NCI-H2029 (cell line): Measurements from ENCODE around the gene ZCCHC14.
"Not testable (repeated sequence)": the region's sequence is repeated elsewhere in the genome, so short reads cannot be mapped to it uniquely, and the experiment has no call there.

Experiments
- DNase-seq: peaks from one replicate; lab custom pipeline; 2025; lab: John Stamatoyannopoulos, UW

ZCCHC14 gene

DNA sequence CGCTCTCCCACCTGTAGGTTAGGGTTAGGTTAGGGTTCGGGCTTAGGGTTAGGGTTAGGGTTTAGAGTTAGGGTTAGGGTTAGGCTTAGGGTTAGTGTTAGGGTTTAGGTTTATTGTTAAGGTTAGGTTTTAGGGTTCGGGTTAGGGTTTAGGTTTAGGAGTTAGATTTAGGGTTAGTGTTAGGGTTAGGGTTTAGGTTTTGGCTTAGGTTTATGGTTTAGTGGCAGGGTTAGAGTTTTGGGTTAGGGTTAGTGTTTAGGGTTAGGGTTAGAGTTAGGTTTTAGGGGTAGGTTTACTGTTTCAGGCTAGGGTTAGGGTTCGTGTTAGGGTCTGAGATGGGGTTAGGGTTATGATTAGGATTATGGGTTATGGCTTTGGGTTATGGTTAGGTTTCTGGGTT, 31.6 kb upstream of the ZCCHC14 start:
- DNase-seq, result no peak

DNA sequence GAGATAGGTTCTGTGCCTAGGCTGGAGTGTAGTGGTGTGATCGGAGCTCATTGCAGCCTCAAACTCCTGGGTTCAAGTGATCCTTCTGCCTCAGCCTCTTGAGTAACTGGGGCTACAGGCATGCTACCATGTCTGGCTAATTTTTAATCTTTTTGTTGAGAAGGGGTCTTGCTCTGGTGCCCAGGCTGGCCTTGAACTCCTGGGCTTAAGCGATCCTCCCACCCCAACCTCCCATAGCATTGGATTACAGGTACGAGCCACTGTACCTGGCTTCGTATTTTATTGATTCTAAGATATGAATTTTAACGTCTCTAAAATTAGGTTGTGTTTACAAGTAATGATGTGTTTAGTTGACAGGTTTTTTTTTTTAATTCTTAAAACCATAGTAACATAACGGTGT, 30.8 kb upstream of the ZCCHC14 start:
- not testable (repeated sequence) for DNase-seq

DNA sequence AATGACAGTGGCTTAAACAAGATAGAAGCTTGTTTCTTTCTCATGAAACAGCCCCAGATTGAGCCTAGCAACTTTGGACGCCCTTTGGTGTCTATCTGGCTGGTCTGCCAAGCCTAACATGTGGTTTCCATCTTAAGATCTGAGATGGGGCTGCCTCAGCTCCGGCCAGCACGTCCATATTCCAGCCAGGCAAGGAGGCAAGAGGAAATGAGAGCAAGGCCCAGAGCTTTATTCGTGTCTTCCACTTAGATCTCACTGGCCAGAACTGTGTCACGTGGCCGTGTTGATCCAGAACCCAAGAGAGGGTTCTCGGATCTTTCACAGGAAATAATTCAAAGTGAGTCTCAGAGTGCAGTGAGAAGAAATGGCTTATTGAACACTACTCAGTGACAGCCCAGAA, 28.9 kb upstream of the ZCCHC14 start:
- not testable (repeated sequence) for DNase-seq

DNA sequence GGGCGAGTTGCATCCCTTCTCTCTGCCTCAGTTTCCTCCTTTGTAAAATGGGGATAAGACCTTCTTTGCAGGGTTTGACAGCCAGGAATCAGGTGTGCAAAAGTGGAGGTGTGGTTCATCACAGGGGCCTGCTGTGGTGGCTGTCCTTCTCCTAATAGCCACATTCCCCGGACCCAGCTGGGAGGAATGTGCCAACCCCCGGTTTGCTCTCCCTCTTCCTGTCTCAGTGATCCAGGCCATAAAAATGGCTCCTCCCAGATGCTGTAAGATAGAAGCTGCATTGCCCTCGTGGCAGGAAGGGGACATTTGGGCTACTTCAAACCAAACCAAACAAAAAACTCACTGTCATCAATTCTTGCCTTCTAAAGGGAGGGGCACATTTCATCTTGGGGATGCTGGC, 26.3 kb upstream of the ZCCHC14 start:
- DNase-seq, result not testable (repeated sequence)

DNA sequence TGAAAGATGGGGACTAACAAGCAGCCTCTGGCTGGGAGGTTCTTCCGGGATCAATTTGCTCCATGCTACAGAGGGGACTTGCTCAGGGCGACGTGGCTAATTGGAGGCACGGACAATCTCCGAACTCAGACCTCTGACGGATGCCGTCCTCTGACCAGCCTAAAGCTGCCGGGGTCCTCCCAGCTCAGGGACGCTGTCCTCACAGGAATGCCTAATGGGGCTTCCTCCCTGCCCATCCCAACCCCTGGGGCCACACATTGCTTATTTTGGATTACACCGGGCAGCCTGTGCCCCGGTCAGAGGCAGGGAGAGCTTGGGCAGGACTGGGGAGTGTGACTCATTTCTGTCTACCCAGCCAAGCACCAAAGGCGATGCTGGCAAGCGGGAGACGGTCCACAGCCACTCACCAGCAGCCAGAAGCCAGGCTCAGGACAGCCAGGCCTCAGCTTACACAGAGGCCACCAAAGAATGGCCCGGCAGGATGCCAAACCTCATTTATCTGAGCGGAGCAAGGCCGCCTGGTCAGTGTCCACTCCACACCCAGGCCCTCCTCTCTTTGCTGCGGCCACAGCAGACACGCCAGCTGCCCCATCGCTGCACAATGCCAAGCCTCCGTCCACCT, 25.7 kb upstream of the ZCCHC14 start:
- DNase-seq, result not testable (repeated sequence)

DNA sequence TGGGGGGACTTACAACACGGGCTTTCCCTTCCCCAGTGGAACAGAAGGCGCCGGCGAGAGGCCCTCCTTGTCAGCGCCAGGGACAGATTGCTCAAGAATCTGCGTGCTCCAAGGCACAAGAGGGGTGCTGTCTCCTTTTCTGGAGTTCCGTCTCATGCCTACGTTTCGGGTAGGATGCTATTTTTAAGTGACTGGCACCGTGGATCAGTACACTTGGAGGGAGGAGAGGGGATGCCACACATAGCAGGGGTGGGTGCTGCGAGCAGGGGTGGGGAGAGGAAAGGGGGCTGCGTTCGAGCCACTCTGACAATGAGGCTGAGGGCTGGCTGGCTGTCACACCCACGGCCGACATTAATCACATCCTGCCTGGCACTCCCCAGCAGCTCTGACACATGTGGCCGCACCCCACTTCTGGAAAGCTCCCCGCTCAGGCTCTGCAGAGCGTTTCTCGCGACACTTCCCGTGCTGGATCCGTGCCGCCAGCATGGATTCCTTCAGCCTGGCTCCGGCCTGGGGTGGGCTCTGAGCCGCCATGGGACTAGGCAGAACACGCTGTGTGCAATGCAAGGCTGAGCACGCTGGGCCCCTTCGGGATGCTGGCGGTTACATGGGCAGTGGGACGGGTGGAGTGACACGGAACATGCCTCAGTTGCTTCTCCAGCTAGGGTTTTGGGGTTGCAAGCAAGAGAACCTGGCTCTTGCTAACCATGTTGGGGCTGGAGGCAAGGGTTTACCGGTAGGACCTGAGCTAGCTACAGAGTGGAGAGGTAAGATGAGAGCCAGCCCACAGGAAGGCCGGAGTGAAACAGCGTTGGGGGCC, 25.0 kb upstream of the ZCCHC14 start:
- DNase-seq, result not testable (repeated sequence)

DNA sequence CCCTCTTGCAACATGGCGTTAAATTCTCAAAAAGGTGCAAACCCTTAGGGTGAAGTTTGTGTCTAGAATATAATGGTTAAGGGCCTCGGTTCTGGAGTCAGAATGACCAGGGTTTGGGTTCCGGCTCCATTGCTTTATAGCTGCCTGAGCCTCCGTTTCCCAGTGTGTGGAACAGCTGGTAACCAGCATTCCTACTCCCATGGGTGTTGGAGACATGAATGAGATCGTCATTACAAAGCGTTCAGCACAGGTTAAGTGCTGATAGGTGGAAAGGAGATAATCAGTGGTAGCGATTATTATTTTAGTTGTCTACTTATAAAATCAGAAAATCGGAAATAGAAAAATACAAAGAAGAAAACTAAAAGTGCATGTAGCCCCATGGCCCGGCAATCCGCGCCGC, 23.5 kb upstream of the ZCCHC14 start:
- no peak for DNase-seq

DNA sequence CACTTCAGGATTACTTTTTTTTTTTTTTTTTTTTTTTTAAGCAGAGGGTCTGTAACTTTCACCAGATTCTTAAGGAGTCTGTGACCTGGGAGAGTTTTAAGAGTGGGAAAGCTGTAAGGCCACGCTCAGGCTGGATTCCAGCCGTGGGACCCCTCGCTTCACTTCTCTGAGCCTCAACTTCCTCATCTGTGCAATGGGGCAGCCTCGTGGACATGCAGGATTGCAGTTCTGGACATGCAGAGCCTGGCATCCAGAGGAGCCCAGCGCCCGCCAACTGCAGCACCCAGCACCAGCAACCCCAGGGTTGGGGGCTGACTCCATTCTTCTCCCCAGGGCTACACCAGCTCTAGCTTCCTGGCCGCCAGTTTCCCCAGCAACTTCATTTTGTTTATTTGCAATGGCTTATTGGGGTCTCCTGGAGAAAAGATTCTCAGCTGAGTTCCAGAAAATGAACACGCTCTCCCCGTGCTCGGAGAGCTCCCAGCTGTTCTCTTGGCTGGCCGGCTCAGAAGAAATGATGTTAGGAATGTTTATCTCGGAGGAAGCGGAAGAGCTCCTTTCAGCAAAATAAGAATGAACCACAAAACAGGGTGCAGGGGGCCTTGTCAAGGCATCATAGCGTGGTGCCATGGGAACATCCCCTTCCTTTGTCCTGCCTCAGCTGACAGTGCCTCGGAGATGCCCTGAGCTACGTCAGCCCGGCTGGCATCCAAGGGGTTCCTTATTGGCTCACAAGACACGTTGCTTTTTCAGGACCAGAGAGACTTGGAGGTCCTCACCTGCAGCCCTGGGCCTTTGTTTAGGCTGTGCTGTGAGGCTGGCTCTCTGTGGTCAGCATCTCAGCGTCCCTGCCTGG, 22.9 kb upstream of the ZCCHC14 start:
- no peak for DNase-seq

DNA sequence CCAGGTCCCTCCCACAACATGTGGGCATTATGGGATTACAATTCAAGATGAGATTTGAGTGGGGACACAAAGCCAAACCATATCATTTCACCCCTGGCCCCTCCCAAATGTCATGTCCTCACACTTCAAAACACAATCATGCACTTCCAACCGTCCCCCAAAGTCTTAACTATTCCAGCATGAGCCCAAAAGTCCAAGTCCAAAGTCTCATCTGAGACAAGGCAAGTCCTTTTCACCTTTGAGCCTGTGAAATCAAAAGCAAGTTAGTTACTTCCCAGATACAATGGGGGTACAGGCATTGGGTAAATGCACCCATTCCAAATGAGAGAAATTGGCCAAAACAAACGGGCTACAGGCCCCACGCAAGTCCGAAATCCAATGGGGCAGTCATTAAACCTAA, 17.0 kb upstream of the ZCCHC14 start:
- DNase-seq, result not testable (repeated sequence)

DNA sequence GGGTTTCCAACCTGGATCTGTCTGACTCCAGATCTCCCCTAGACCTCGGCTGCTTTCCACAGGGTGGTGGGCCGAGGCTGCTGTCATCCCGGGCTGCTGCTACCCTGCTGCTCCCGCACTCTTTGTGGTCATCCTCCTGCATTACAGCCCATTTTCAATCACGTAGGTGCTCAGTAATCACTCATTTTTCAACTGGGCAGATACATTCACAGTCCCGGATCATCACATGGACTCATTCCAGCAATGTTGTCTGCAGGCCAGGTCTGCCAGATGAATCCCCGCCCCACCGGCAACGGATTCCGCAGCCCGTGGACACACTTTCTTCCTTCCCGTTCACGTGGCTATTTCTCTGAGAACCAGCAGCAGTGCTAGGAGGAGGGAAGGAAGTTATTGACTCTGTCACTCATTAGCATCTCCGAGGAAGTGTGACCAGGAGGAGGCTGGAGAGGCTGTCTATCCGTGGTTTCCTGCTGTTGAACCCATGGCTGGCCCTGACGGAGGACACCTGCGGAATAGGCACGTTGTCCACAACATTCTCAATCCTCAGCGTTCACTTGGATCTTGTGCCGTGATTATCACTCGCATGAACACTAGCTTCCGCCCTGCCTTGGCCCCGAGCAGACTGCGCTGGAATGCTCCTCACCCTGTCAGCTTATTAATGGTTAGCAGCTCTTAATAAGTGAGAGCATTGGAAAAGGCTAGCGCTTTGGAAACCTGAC, 14.7 kb upstream of the ZCCHC14 start:
- DNase-seq, result no peak

DNA sequence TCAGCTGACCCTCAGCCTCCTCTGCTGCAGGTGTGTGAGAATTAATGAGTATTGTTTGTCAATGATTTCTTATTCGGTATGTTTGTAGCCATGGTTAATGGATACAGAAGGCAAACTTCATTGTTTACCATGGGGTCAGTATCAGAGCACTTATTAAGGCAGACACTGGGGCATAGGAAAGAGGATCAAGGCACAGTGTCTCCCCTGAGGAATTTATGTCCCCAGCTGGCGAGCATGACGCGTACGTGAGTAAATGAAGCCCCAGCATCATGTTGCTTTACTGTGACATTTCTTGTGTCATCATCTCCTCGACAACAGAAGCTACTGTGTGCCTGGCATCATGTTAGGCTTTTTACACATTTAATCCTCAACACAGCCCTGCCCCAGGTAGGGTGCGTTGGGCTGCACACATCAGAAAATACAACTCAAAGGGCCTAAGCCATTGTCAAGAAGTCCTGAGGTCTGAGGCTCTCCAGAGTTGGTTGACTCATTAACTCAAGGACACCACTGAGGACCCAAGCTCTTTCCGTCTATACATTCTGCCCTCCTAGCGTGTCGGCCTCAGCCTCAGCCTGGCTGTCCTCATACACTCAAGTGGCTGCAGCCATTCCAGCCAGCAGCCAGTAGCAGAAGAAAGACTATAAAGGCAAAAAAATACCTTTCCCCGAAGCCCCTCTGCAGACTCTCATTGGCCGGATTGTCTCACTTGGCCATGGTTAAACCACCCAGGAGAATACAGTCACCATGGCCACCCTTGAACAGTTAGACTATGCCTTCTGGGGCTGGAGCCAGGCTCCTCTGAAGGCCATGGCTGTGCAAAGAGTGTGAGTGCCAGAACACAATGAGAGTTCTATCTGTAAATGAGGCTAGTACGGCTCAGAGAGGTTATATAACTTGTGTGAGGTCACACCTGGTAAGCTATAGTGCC, 13.9 kb upstream of the ZCCHC14 start:
- no peak for DNase-seq

DNA sequence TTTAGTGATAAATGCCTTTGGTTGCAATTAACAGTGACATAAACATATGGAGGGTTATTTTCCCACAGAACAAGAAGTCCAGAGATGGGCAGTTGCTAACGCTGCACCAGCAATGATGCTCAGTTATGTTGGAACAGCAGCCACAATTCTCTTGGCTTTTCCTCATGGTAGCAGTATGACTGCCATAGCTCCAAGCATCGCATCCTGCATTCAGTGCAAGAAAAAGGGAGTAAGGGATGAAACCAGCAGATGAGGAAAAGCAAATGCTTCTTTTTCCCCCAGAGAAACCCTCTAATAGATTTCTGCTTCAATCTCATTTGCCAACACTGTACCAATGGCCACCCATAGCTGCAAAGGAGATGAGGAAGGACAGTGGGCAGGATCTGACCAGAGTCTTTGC, 13.0 kb upstream of the ZCCHC14 start:
- DNase-seq, result no peak

DNA sequence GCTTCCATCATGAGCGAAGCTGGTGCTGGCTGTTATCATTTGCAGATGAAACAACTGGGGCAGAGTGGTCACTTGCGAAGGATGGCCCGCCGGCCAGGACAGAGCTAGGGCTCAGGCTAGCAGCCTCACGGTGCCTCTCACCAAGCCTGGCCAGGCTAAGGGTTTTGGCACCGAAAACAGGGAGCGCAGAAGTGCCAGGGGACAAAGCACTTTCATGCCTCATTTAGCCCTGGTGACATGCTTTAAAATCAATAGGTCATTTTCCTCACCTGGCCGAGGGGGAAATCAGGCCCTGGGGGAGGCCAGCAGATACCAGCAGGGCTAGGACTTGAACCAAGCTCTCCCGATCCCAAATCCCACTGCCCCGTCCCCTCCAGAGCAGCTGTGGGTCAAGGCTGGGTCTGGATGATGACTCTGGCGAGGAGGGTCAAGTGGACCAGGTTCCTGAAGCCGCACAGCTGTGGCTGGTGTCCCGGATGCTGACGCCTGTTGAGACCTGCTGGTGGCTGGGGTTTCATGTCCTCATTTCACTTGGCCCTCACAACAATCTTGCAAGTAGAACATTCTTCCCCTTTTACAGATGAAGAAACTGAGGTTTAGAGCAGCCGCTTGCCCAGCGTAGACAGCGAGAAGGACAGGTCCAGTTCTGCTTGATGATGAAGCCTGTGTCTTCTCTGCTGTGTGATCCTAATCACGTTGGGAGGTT, 10.6 kb upstream of the ZCCHC14 start:
- DNase-seq, result not testable (repeated sequence)

DNA sequence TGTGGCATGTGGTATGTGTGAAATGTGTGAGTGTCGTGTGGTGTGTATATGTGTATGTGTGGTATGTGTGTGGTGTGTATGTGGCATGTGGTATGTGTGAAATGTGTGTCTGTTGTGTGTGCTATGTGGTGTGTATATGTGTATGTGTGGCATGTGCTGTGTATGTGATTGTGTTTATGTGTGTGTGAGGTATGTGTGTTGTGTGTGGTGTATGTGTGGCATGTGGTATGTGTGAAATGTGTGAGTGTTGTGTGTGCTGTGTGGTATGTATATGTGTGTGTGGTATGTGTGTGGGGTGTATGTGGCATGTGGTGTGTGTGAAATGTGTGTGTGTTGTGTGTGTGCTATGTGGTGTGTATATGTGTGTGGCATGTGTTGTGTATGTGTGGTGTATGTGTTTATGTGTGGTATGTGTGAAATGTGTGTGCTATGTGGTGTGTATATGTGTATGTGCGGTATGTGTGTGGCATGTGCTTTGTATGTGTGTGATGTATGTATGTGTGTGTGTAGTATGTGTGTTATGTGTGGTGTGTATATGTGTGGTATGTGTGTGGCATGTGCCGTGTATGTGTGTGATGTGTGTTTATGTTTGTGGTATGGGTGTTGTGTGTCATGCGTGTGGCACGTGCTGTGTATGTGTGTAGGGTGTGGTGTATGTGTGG, 9.6 kb upstream of the ZCCHC14 start:
- DNase-seq, result no peak

DNA sequence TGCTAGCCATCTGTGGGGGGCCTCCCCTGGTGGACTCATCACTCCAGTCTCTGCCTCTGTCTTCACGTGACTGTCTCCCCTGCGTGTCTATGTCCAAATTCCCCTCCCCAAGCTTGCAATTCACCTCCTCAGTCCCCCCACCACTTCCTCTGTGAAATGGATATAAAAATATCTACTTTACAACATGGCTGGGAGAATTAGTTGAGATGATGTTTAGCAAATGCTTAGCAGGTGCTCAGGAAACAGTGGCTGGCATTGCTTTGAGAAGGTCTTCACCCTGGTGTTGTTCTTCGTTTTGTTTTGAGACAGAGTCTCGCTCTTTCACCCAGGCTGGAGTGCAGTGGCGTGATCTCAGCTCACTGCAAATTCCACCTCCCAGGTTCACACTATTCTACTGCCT, 8.3 kb upstream of the ZCCHC14 start:
- DNase-seq, result no peak

DNA sequence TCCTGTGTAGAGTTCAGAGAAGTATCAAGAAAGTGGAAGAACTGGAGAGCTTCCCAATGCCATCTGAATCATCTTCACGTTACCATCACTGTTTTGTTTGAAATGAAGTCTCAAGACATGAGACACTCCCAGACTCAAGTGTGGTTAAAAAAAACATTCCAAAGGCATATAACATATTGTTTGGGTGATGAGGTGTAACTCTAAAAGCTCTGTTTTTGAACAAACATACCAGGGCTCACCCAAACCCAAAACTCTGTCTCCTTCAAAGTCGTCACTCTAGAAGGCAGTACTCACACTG, 6.3 kb upstream of the ZCCHC14 start:
- no peak for DNase-seq

DNA sequence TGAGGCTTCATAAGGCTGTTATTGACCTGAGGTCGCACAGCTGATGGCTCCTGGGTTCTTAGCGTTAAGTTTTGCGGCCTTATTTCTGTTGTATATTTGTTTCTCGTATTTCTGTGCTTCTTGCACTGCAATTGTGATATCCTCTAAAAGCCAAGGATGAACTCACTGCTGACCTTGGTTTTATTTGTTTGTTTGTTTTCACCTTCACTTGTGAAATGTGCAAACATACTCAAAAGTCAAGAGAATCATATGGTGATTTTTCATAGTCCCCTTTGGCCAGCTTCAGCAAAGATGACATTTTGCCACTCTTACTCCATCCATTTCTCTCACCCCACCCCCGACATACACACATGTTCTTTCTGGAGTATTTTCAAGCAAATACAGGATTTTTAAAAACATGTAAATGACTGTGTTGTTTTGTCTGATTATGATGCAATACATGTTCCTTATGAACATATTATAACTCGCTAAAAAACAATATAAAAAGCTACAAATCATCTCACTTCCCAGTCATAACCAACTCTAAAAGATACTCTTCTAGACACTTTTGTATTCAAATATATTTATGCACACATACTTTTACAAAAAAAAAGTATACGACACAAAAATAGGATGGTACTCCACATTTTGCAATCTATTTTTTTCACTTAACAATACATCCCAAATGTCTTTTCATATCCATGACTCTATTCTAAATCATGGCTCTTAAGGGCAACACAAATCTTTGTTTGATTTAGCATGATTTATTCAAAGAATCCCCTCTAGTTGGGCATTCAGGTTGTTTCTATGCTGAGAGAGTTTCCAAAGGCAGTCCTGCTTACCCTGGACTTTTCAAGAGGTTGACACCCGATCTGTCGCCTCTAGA, 5.7 kb upstream of the ZCCHC14 start:
- DNase-seq, result no peak

DNA sequence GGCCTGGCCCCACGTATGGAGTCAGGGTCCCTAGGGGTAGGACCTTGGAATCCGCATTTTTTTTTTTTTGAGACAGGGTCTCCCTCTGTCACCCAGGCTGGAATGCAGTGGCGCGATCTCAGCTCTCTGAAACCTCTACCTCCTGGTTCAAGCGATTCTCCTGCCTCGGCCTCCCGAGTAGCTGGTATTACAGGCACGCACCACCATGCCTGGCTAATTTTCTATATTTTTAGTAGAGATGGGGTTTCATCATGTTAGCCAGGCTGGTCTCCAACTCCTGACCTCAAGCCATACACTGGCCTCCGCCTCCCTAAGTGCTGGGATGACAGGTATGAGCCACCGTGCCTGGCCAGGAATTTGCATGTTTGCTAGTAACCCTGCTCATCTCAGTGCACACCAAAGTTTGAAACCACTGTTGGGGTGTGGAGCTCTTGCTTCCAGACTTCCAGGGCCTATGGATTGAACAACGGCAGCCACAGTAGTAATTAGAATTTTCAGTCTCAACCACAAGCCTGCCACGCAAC, 5.0 kb upstream of the ZCCHC14 start:
- DNase-seq, result not testable (repeated sequence)
